ENCODE results near the gene CLDN14. TPM values are rescaled to one million over a fixed set of nuclear protein-coding genes. Genes with fewer than 3 reads are reported as not detected.
A peak's percentile ranks its signal among the peaks of the same experiment; 100 is the strongest.

The CLDN14 gene
- total RNA-seq: 1 to 10 TPM in 2 of 6 donors, under 1 TPM in 4; 0.38 to 1.8 (median 0.57) TPM
- polyA plus RNA-seq: 1 to 10 TPM; 1.9 to 3.3 TPM

- intact Hi-C loops (cut with DNase I): no loop called here
- peak in 1 of 6 donors; percentile 19 for DNase-seq
- peaks cover 13 to 20% (median 17%) of the 10 kb centered on the region in 3 donors for H3K4me1 ChIP-seq
- no peaks in the 10 kb centered on the region for H3K36me3 ChIP-seq
- no peaks in the 10 kb centered on the region for H3K27me3 ChIP-seq
- no peaks in the 10 kb centered on the region for H3K9me3 ChIP-seq
- TF ChIP-seq CTCF (IDR thresholded peaks at IDR 0.05): no peak
- no peak for FAIRE-seq
- no peak within 1 kb of the TSS for H3K27ac ChIP-seq
- ATAC-seq: peak; percentile 19 to 59 (median 43)
- WGBS, 2 donors: 33 to 40% methylated on average over 25 of the region's 25 CpGs
- no peak within 1 kb of the TSS for H3K4me3 ChIP-seq
Observed at GRCh38 chr21:36479415-36480402, at the start of gene CLDN14. CLDN14 (minus strand) TSS chr21:36480122; CDS start chr21:36461695, 18,427 bp downstream.

- DNase-seq: no peak
- WGBS, 2 donors: 84 to 89% methylated on average over 6 of the region's 6 CpGs
- no peak for FAIRE-seq
- no peaks in the 10 kb centered on the region for H3K27me3 ChIP-seq
- no peaks in the 10 kb centered on the region for H3K36me3 ChIP-seq
- no peak overlapping the region for H3K4me3 ChIP-seq
- TF ChIP-seq CTCF (IDR thresholded peaks at IDR 0.05): no peak
- no peaks in the 10 kb centered on the region for H3K4me1 ChIP-seq
- no peak overlapping the region for H3K27ac ChIP-seq
- intact Hi-C loops (cut with DNase I): no loop called here
- no peaks in the 10 kb centered on the region for H3K9me3 ChIP-seq
- no peak for ATAC-seq
Observed at GRCh38 chr21:36528716-36529115, 48.8 kb upstream of the CLDN14 start.

GRCh38 chr21:36527317-36527716 is 47.4 kb upstream of the CLDN14 start:
- no peak for TF ChIP-seq CTCF (IDR thresholded peaks at IDR 0.05)
- WGBS, 2 donors: 69% methylated on average over 6 of the region's 6 CpGs
- Histone ChIP-seq H3K4me1 (no peaks in the 10 kb centered on the region), H3K9me3 (no peaks in the 10 kb centered on the region), H3K4me3 (no peak overlapping the region), H3K27me3 (no peaks in the 10 kb centered on the region), H3K36me3 (no peaks in the 10 kb centered on the region), H3K27ac (no peak overlapping the region)
- FAIRE-seq (no peak), DNase-seq (no peak), ATAC-seq (no peak)
- intact Hi-C loops (cut with DNase I): no loop called here

GRCh38 chr21:36526104-36526503 is 46.2 kb upstream of the CLDN14 start:
- no peak overlapping the region for H3K27ac ChIP-seq
- WGBS, 2 donors: 89 to 91% methylated on average over 4 of the region's 4 CpGs
- no peak for TF ChIP-seq CTCF (IDR thresholded peaks at IDR 0.05)
- DNase-seq (no peak), ATAC-seq (no peak), FAIRE-seq (no peak)
- intact Hi-C loops (cut with DNase I): no loop called here
- H3K9me3 ChIP-seq: no peaks in the 10 kb centered on the region
- no peaks in the 10 kb centered on the region for H3K4me1 ChIP-seq
- H3K36me3 ChIP-seq: no peaks in the 10 kb centered on the region
- no peaks in the 10 kb centered on the region for H3K27me3 ChIP-seq
- no peak overlapping the region for H3K4me3 ChIP-seq

- H3K9me3 ChIP-seq: no peaks in the 10 kb centered on the region
- H3K27ac ChIP-seq: no peak overlapping the region
- H3K36me3 ChIP-seq: no peaks in the 10 kb centered on the region
- TF ChIP-seq CTCF (IDR thresholded peaks at IDR 0.05): no peak
- FAIRE-seq: no peak
- H3K4me1 ChIP-seq: no peaks in the 10 kb centered on the region
- intact Hi-C loops (cut with DNase I): no loop called here
- WGBS, 2 donors: 60 to 71% methylated on average over 9 of the region's 9 CpGs
- H3K27me3 ChIP-seq: no peaks in the 10 kb centered on the region
- no peak overlapping the region for H3K4me3 ChIP-seq
- no peak for DNase-seq
- no peak for ATAC-seq
Observed at GRCh38 chr21:36524477-36524876, 44.6 kb upstream of the CLDN14 start.

Measured in pancreas (tissue), 10 donors.